GM20431 (cell line): ENCODE data around the gene COL4A1.

Experiments
- in situ Hi-C: fragments of 300-500 bp; cut with MseI, MboI; formaldehyde crosslinking; loops from one replicate; pipeline ENCODE4 v1.15.0; 2020; ENCODE audit warnings: low sequenced_read_pairs; ENCODE audit not compliant: unreplicated experiment

The COL4A1 gene

DNA sequence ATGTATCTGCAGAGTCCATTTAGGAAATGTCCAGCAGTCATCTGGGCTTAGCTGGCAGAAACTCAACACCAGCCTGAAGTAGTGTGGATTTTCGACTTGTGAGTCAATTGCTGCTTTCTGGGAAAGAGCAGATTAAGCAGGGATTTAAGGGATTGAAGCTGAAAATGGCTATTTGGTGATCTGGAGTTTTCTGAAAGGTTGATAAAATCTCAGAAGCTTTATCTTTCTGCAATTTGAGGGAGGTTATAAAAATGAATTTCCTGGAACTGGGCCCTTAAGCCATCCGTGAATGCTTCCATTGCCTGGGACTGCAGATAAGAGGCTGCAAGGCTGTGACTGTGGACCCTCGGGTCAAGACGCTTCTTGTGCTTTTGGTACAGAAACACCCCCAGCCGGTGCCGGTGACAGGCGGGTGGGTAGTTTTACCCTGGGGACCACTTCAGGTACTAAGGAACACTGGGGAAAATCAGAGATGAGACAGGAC is 61.5 kb downstream of the COL4A1 start:
- in situ Hi-C loops: no loop called here

DNA sequence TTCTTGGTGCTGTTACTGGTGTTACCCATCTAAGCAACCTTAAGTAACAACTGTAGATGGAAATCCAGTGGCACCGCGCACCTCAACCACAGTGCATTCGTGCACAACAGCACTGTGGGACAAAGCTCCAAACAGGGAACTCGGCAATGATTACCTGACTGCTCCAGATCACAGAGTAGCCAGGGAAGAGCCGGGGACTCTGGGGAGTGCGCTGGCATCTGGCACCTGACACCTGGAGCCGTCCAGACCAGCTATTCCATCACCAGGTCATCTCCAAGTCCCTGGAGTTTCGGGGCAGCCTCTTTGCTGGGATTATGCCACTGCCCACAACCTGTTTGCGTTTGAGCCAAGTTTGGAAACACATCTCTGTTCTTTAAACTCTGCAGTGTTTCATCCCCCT is 62.0 kb downstream of the COL4A1 start:
- in situ Hi-C loops: no loop called here

DNA sequence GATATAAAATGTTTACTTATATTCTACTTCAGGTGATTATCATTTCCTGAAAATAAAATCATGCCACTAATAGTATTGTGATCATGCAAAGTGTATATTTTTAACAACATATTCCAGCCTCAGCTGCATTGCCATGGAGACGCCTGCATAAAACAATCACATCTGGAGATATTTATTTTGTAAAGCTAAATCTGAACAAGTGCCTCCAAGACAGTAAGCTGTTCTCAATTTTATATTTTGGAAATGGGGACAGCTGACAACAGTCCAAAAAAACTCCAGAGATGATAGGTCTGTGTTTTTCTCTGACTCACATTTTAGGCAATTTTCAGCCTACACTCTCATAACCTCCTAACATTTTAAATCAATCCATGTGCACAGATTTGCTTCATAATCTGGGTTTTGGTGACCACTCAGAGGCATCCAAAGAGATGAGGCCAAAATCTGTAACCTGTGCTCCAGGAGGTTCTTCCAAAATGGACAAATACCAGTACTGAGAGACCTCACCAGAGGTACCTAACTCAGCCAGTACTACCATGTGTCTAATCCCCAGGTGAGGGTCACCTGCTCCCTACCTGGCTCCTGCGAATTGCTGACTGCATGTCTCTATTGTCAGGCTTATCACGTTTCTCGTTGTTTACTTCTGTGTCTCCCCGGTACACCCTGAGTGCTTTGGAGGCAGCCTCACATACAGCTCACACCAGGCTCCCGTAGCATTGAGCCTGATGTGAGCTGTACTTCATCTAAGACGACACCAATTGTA is 62.7 kb downstream of the COL4A1 start:
- in situ Hi-C loops: no loop called here

DNA sequence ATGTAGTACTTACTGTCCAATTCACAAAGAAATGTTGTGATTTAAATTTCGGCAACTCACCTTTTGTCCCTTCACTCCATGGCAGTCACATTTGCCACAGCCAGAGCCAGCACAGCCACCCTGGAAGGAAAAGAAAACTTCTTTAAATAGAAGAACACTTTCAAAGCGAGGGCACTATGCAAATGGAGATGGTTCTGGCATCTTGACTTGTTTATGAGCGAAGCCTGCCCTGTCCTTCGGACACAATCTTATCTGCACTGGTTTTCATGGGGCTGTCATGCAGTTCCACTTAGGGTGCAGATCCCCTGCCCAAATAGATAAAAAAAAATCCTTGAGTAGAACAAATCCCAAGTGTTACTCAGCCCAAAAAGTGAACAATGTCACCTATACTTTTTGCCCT is 64.3 kb downstream of the COL4A1 start:
- in situ Hi-C loops: no loop called here

DNA sequence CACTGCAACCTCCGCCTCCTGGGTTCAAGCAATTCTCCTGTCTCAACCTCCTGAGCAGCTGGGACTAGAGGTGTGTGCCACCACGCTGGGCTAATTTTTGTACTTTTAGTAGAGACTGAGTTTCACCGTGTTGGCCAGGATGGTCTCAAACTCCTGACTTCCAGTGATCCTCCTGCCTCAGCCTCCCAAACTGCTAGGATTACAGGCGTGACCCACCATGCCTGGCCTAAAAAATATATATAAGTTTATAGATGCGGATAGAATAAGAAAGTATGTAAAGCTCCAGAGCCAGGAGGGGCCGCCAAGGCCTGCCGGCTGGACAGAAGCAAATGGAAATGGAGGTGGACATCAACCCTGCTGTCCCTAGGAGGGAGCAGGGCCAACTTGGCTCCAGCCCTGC is 66.0 kb downstream of the COL4A1 start:
- in situ Hi-C loops: no loop called here

DNA sequence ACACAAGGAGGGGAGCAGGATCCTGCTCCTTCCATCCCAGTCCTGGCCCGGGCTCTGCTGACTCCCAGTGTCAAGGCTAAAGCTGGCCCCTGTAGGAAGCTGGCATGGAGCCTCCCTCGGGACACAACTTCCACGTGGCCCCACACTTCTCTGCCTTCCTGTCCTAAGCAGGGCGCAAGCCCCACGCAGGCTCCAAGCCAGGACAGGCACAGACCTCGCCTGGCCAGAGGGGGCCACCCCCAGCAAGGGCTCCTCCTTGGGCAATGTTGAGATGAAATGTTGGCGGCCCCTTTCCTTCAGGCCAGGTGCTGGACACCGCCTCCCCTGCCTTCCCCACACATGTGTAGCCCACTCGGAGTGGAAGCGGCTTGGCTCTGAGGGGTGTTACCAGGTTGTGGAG is 66.6 kb downstream of the COL4A1 start:
- in situ Hi-C loops: no loop called here

DNA sequence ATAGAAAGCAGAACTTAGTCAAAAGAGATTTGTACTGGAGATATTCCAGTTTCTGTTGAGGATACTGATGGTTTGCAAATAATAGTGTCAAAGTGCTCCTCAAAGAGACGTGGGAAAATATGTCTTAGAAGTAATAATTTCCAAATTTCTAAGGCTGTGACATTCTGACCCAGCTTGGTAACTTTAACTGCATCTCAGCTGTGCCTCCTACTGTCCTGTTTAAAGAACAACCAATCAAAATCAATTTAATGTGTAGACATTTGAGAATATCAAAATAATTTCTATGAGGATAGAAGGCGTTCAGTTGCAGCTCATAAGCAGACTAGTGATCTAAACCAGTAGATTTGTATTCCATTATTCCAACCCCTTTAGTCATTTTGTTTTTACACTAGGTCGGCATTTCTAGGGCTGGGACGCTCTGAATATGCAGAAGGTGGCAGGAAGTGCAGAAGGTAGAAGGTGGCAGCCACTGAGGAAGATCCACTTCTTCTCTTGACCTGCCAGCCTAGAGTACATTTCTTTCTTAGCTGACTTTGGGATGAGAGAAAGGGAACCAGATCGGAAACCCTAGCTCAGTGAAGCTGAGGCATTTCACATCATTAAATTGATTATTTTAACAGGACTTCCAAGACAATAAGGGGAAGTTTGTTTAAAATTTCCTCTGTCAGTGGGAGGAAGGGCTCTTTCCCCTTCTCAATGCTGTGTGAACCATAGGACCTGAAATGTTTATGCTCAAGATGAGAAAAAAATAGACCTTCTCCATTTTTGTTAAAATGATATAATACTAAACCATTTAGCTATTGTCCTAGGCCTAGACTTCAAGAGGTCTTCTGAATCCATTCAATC is 67.5 kb downstream of the COL4A1 start:
- in situ Hi-C loops: no loop called here

DNA sequence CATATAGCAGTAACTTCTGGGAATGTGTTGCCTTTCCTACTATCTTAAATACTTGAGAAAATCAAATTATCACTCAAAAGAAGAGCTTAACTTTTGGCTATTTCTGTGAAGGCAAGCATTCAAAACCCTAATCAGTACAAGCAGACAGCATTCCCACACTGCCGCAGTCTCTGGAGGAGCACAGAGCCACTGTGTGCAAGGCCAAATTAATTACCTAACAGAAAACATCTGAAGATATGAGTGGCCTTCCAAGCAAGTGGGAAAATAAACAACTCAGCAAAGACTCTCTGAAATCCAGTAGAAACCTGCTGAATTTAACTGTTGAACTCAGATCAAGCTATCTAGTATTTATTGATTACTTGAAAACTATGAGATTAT is 68.2 kb downstream of the COL4A1 start:
- in situ Hi-C loops: no loop called here

DNA sequence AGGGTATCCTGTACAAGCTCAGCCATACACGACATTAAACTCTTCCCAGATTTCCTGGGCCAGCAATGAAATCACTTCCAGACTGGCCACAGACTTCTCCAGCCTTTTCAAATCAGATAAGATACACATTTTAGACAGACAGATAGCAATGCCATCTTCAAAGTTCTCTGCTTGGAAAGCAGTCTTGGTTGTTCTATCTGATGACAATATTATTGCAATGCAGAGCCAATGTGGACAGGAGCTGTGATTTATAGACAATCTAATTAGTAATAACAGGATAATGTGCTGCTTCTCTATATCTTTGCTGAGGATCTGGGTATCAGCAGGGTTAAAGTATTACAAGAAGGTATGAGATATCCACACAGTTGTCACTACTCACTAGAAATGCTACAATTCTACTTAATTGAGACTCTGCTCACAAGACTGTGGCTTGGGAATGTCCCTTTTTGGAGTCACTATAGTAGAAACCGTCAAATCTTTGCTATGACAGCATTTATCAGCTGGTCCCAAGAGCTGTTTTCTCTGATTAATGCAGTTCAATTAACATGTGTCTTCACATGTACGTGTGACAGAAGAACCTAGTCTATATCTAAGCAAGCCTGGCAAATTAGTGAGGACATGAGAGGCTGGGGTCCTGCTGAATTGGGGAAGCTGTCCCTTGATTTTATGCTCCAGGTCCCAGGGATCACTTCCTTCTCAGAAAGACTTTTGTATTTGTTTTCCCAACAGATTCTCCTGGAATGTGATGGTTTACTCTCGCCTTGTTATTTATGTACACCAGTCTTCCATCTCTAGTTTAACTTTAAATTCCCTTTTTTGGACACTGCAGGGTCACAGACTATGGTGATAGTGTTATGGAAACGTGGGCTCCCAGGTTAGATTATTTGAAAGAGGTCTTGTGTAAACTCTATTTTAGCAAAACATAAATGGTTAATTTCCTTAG is 68.8 kb downstream of the COL4A1 start:
- in situ Hi-C loops: no loop called here

DNA sequence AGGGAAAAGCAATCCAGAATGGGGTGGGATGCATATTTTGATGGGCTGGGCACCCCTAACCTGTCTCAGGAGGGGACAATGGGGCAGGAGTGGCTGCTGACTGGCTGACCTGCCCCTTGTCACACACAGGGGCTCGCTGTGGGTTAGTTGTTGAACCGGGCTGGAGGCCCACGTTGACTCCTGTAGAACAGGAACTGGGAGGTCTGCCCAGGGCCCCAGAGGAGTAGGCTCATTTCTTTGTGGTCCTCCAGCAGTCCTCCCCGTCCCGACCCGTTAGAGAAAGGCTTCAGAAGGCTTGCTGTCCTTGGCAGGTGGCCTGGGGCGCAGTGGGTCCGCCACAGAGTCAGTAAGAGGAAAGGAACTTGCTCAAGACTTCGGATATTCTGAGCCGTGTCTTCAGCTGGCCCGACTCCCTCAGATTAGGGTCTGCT is 70.1 kb downstream of the COL4A1 start:
- in situ Hi-C loops: no loop called here

DNA sequence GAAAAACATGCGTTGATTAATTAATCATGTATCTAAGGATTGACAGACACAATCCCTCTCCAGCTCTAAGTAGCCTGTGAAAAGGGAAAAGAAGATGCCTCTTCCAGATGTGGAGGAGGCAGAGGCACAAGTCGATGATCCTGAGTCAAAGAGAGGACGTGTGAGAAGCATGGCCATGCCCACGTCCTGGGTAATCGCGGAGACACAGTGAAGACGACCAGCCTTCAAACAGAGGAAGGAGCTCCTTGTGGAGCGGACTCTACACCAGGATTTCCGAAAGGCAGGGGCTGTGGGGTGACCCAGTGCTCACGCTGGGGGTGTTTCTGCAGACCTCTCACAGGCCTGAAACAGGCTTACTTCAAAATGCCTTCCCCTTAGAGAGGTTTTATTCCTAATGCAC is 70.5 kb downstream of the COL4A1 start:
- in situ Hi-C loops: no loop called here

DNA sequence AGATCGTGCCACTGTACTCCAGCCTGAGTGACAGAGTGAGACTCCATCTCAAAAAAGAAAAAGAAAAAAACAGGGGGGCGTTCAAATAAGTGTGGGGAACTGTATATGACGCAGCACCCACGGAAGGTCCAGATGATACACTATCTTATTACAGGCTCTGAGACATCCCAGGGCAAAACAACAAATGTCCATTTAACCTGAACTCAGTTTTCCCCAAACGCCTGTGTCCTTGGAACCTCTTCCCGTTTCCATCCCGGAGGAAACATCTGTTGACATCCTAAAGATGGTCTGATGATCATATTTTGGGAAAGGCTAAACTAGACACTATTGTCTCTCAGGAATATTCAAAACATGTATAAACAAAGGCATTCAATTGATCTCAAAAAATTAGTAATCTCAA is 72.4 kb downstream of the COL4A1 start:
- in situ Hi-C loops: no loop called here

DNA sequence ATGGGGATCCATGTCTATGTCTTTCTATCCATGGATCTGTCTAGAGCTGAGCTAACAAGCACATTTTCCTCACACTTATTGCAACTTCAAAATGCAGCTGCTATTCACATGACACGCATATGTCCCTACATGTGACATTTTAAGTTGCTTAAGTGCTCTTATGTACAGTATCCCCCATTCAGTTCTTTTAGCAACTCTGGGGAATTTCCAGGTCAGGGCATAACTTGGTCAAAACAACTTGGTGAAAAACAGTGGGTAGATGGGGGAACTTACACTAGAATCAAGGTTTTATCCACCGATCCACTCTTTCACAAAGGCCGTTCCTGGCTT is 73.0 kb downstream of the COL4A1 start:
- in situ Hi-C loops: no loop called here

DNA sequence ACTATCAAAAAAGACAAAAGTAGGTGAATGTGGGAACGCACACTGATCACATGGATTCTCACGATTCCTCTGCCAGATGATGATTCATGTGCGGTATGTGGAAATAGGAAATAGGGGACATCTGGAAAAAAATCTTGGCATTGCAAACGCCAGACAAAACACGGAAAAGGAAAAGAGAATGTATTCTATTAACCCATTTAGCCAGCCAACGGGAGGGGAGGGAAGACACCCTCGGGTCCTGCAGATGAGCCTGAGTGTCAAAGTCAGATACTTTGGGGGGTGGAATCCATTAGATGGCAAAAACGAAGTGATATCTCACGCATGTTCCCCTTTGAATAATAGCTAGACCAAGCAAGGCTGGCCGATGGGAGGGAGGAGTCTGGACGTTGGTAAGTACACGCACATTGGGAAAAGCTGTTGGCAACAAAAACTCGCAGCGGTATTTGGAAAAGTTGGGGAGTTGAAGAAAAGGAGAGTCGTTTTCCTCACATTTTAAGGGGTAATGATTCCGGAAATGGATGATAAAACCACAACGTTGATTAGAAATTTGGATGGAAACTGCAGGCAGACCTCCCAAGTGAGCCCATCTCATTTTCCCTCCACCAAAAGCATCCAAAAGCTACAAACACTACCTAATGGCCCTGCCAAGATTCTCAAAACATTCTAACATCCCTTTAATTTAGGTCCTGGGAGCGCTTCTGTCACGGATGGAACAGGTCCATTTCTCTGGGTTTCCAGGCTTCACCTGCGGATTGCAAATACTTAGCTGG is 73.6 kb downstream of the COL4A1 start:
- in situ Hi-C loops: no loop called here

DNA sequence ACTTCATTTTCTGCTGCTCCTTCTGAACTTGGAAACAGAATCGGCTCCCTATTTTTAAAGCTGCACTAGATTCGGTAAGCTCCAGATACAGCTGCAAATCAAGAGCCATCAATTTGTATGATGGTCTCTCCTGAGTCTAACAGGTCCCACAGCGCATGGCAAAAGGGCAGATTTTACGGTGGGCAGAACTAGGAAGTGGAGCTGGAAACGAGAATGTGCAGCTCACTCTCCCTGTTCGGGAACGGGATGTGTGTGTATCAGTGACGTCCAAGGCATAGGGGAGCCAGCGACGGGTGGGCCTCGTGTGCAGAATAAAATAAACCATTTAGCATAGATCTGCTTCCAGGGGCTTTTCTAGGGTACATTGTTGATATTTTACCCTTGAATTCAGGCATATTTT is 74.2 kb downstream of the COL4A1 start:
- in situ Hi-C loops: no loop called here

DNA sequence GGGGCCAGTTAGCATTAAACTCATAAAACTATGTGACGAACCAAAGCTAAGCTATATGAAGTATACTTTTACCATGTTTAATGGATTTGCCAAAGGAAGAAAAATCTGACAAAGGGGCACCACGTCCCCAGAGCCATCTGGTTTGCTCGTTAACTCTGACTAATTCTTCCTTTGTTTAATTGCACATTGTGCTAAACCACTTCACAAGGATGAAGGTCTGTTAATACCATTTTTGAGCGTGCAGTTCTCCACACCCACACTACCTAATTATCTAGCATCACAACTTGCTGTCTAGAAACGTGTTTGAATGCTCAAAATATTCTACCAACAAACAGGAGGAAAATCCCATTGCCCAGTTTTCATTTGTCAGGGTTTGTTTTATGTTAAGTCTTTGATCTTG is 74.8 kb downstream of the COL4A1 start:
- in situ Hi-C loops: no loop called here

DNA sequence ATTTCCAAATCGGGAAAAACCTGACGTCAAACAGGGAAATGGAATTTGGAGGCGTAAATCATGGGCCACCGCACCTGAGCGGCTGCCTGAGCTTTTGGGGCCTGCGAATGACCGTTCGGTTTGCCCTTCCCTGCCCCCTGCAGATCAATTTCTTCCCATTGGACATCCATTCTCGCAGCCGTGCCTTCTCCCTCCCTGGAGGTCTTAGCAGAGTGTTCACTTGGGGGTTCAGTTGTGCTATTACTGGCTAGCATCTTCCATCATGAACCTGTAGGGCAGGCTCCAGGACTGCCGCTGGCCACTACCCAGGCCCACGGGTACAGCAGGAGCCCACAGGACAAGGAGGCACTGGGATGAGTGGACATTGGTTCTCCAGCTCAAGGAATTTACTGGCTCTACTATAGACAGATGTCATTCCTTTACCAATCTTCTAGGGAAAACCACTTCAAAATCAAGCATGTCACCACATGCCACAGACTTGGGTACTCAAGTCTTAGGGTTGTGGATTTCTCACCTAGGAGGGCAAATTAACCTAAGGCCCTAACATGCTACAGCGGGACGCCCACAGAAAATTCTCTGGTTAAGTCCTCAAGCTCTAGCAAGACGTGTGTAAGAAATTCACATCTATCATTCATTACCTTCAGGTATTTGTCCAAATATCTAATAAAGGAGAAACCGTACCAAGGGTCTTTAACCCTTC is 75.5 kb downstream of the COL4A1 start:
- in situ Hi-C loops: no loop called here

DNA sequence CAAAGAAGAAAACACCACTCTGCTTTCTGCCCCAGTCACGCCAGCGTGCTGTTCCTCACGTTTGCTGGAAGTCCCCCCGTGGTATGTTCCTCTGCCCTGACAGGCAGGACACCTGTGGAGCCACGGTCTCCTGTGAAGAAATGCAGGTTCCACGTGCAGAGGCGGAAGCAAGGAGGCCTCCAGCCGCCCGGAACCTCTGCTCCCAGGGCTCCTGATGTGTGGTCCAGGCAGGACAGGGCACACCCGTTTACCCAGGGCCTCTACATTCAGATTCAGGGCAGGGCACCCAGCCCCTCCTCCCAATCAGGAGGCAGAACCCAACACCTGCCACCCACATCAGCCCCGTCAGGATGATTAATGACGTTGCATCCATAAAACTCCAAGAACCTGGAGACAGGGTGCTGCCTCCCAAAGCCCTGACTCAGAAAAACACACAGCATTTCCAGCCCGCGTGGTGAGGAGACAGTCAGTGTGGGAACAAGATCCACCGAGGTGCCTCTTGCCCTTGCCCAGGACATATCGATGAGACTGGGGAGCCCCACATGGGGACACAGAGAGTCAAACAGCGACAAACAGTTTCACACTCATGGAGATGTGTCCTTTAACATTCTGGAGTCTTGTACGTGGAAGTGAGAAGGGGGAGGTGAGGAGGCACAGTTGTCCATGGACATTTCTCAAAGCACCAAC is 76.2 kb downstream of the COL4A1 start:
- in situ Hi-C loops: no loop called here
